Uterus (tissue), 4 donors: ENCODE results near the gene PRPF40A. TPM values are rescaled to one million over a fixed set of nuclear protein-coding genes. Genes with fewer than 3 reads are reported as not detected.
A peak's percentile ranks its signal among the peaks of the same experiment; 100 is the strongest.

Source experiments
- DNase-seq, 2 donors: peaks; one replicate each; pipeline ENCODE4 v3.0.0-alpha.2; 2019 to 2020
- H3K27ac ChIP-seq, 2 donors: fragments of 200-600 bp; sonication (generic); 1 replicate in 1 of 2; 2 replicates in 1 of 2; pipeline ENCODE4 v1.5.1; 2016 to 2018
- H3K27me3 ChIP-seq, 2 donors: fragments of 200-600 bp; sonication (generic); one replicate each; pipeline ENCODE4 v1.5.1; 2018 to 2019; ENCODE audit warnings: control low read depth in 1 of 2
- H3K36me3 ChIP-seq, 2 donors: fragments of 200-600 bp; sonication (generic); one replicate each; pipeline ENCODE4 v1.5.1; 2019; ENCODE audit warnings: control low read depth in 1 of 2
- H3K4me1 ChIP-seq, 2 donors: fragments of 200-600 bp; sonication (generic); one replicate each; pipeline ENCODE4 v1.5.1; 2018 to 2019; ENCODE audit warnings: control low read depth in 1 of 2
- H3K4me3 ChIP-seq, 2 donors: fragments of 200-600 bp; sonication (generic); 1 replicate in 1 of 2; 2 replicates in 1 of 2; pipeline ENCODE4 v1.5.1; 2018 to 2019; ENCODE audit warnings: mild to moderate bottlenecking in 1 of 2
- H3K9me3 ChIP-seq, 2 donors: fragments of 200-600 bp; sonication (generic); one replicate each; pipeline ENCODE4 v1.5.1; 2019; ENCODE audit warnings: control low read depth in 1 of 2
- CTCF ChIP-seq, 4 experiments: fragments of 200-600 bp in 2 of 4; fragments of 450-650 bp in 2 of 4; sonication (generic) in 2 of 4; IDR thresholded peaks; one replicate each; pipeline ENCODE4 v1.5.1; 2016 to 2019; ENCODE audit warnings: antibody characterized with exemption in 4 of 4, mild to moderate bottlenecking in 2 of 4, moderate library complexity in 1 of 4
- POLR2A ChIP-seq, 2 donors: fragments of 450-650 bp; IDR thresholded peaks; one replicate each; pipeline ENCODE4 v1.6.1; 2016; ENCODE audit warnings: antibody characterized with exemption in 2 of 2, mild to moderate bottlenecking in 1 of 2, moderate library complexity in 1 of 2
- intact Hi-C: fragments of 100-400 bp; cut with DNase I; formaldehyde crosslinking; loops from one replicate; pipeline ENCODE4 v1.15.1; 2023; ENCODE audit warnings: low total_unique reads
- total RNA-seq, 4 donors: library from RNA; depleted of rRNA in 3 of 4; stranded (reverse); fragments of >200 nt in 3 of 4; gene quantifications; one replicate each; pipeline versions ENCODE4 v1.1.0 to v1.2.4, GENCODE V29; 2014 to 2023
- donor health status: DM: yes; HTN: yes; CAD: no.

Gene PRPF40A
- total RNA-seq, 4 donors from 2014 or later: 69.1 to 151 (median 85.3) TPM

- TF ChIP-seq CTCF (IDR thresholded peaks at IDR 0.05): no peak
- TF ChIP-seq POLR2A (IDR thresholded peaks at IDR 0.05): no peak
- no peaks in the 10 kb centered on the region for H3K4me1 ChIP-seq
- no peaks in the 10 kb centered on the region for H3K36me3 ChIP-seq
- no peaks in the 10 kb centered on the region for H3K9me3 ChIP-seq
- no peaks in the 10 kb centered on the region for H3K27me3 ChIP-seq
- peak overlapping the region; percentile 70 to 77 for H3K27ac ChIP-seq
- peak in 1 of 2 donors; percentile 52 for DNase-seq
- no peak overlapping the region for H3K4me3 ChIP-seq
- intact Hi-C loops: no loop called here
Measured at GRCh38 chr2:152620208-152620607, 97.1 kb downstream of the PRPF40A start.

- Histone ChIP-seq H3K9me3 (no peaks in the 10 kb centered on the region), H3K4me3 (no peak overlapping the region), H3K27ac (no peak overlapping the region), H3K27me3 (no peaks in the 10 kb centered on the region), H3K4me1 (no peaks in the 10 kb centered on the region), H3K36me3 (no peaks in the 10 kb centered on the region)
- intact Hi-C loops: no loop called here
- no peak for DNase-seq
- TF ChIP-seq POLR2A (IDR thresholded peaks at IDR 0.05): no peak
- no peak for TF ChIP-seq CTCF (IDR thresholded peaks at IDR 0.05)
Measured at GRCh38 chr2:152618193-152618564, 99.1 kb downstream of the PRPF40A start.

DNA sequence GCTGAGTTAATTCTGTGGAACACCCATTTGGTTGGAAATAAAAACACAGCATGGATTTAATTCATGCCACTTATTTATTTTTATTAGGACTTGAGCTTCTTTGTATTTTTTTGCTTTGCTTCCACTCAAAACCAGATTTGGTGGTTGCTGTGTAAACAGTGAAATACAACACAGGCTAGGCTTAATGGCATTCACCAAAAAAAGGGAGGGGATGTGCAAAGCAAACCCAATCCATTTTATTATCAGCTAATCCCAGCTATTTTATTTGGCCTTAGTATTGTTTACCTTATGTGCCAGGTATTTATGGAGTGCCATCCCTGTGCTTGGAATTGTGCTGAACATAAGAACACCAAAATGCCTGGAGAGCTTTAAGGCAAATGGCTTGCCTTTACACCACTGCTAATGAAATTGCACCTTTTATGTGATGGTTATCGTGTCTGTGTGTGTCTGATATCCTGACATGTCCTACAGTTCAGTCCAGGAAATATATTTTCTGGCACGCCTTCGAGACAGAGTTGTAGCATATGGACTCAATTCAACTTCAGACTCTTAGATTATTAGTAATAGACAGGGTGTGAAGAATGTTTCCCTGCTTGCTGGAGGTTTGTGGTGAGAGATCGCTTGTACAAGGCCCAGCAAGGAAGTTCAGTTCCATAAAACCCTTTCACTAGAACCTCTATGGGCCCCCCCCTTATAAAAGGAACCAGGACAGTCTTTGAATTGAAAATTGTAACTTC is 99.6 kb downstream of the PRPF40A start:
- intact Hi-C loops: no loop called here
- Histone ChIP-seq H3K4me3 (no peak overlapping the region), H3K4me1 (no peaks in the 10 kb centered on the region), H3K27me3 (no peaks in the 10 kb centered on the region), H3K36me3 (no peaks in the 10 kb centered on the region), H3K27ac (no peak overlapping the region), H3K9me3 (no peaks in the 10 kb centered on the region)
- TF ChIP-seq POLR2A (IDR thresholded peaks at IDR 0.05): no peak
- no peak for TF ChIP-seq CTCF (IDR thresholded peaks at IDR 0.05)
- no peak for DNase-seq

GRCh38 chr2:152615177-152615576 is 102.1 kb downstream of the PRPF40A start:
- Histone ChIP-seq H3K36me3 (no peaks in the 10 kb centered on the region), H3K4me1 (no peaks in the 10 kb centered on the region), H3K4me3 (no peak overlapping the region), H3K27ac (no peak overlapping the region), H3K9me3 (no peaks in the 10 kb centered on the region), H3K27me3 (no peaks in the 10 kb centered on the region)
- TF ChIP-seq CTCF (IDR thresholded peaks at IDR 0.05) (no peak), POLR2A (IDR thresholded peaks at IDR 0.05) (no peak)
- intact Hi-C loops: no loop called here
- no peak for DNase-seq

- intact Hi-C loops: no loop called here
- no peak overlapping the region for H3K4me3 ChIP-seq
- no peaks in the 10 kb centered on the region for H3K27me3 ChIP-seq
- H3K36me3 ChIP-seq: no peaks in the 10 kb centered on the region
- TF ChIP-seq CTCF (IDR thresholded peaks at IDR 0.05): no peak
- no peak for TF ChIP-seq POLR2A (IDR thresholded peaks at IDR 0.05)
- H3K9me3 ChIP-seq: no peaks in the 10 kb centered on the region
- no peak overlapping the region for H3K27ac ChIP-seq
- no peaks in the 10 kb centered on the region for H3K4me1 ChIP-seq
- DNase-seq: no peak
Measured at GRCh38 chr2:152613235-152613634, 104.0 kb downstream of the PRPF40A start.
